ENCODE results near the gene RBFOX2.
"Not testable (repeated sequence)": the region's sequence is repeated elsewhere in the genome, so short reads cannot be mapped to it uniquely, and the experiment has no call there.

The RBFOX2 gene

GRCh38 chr22:36048911-36049677 is 20.5 kb upstream of the RBFOX2 start:
- CTCF ChIA-PET = interaction anchor here (1.2 to 1.6 kb wide), 2 partner anchors 17 kb away, joined by 4 to 7 read pairs; no protein-coding TSS in a partner anchor
- no peak for TF ChIP-seq CTCF (IDR thresholded peaks at IDR 0.05; ENCODE audit: control extremely low read depth, extremely low read depth, low read depth, missing control alignments)
- DNase-seq (ENCODE audit: extremely low spot score) = no peak
- POLR2A ChIA-PET = no interaction called here

- DNase-seq (ENCODE audit: extremely low spot score); CTCF ChIA-PET; POLR2A ChIA-PET: not testable (repeated sequence)
These were observed 15.9 kb upstream of the RBFOX2 start for GRCh38 chr22:36044517-36044916.

- no peak for TF ChIP-seq CTCF (IDR thresholded peaks at IDR 0.05; ENCODE audit: control extremely low read depth, extremely low read depth, low read depth, missing control alignments)
- no peak for DNase-seq (ENCODE audit: extremely low spot score)
- ChIA-PET POLR2A (no interaction called here), CTCF (interaction anchor here (0.8 kb wide), 1 partner anchor 23 kb away, joined by 3 read pairs; no protein-coding TSS in a partner anchor)
These were observed 13.6 kb upstream of the RBFOX2 start for GRCh38 chr22:36042240-36042639.

- POLR2A ChIA-PET = no interaction called here
- DNase-seq (ENCODE audit: extremely low spot score) = no peak
- CTCF ChIA-PET = interaction anchor here (1.7 kb wide), 1 partner anchor 27 kb away, joined by 4 read pairs; no protein-coding TSS in a partner anchor
- TF ChIP-seq CTCF (IDR thresholded peaks at IDR 0.05; ENCODE audit: control extremely low read depth, extremely low read depth, low read depth, missing control alignments) = no peak
These were observed 10.5 kb upstream of the RBFOX2 start for GRCh38 chr22:36039125-36039524.

- TF ChIP-seq CTCF (IDR thresholded peaks at IDR 0.05; ENCODE audit: control extremely low read depth, extremely low read depth, low read depth, missing control alignments) = no peak
- ChIA-PET CTCF (interaction anchor here (1.7 to 2.0 kb wide), 2 partner anchors 28 to 29 kb away, joined by 4 to 6 read pairs; no protein-coding TSS in a partner anchor), POLR2A (no interaction called here)
- no peak for DNase-seq (ENCODE audit: extremely low spot score)
These were observed 8.6 kb upstream of the RBFOX2 start for GRCh38 chr22:36037102-36037758.

- no peak for DNase-seq (ENCODE audit: extremely low spot score)
- no peak for TF ChIP-seq CTCF (IDR thresholded peaks at IDR 0.05; ENCODE audit: control extremely low read depth, extremely low read depth, low read depth, missing control alignments)
- POLR2A ChIA-PET = no interaction called here
- CTCF ChIA-PET = interaction anchor here (2.0 kb wide), 1 partner anchor 29 kb away, joined by 6 read pairs; no protein-coding TSS in a partner anchor
These were observed 7.6 kb upstream of the RBFOX2 start for GRCh38 chr22:36036167-36036624.

- DNase-seq (ENCODE audit: extremely low spot score) = no peak
- ChIA-PET CTCF (interaction anchor here (2.3 kb wide), 1 partner anchor 24 kb away, joined by 5 read pairs; no protein-coding TSS in a partner anchor), POLR2A (no interaction called here)
- no peak for TF ChIP-seq CTCF (IDR thresholded peaks at IDR 0.05; ENCODE audit: control extremely low read depth, extremely low read depth, low read depth, missing control alignments)
These were observed 4.0 kb upstream of the RBFOX2 start for GRCh38 chr22:36032611-36033010.
